Esophagus squamous epithelium (tissue), 5 donors: ENCODE results near the gene ZNF571. TPM values are rescaled to one million over a fixed set of nuclear protein-coding genes. Genes with fewer than 3 reads are reported as not detected.
A peak's percentile ranks its signal among the peaks of the same experiment; 100 is the strongest.

Source experiments
- DNase-seq: peaks from one replicate; lab custom pipeline; 2025; lab: John Stamatoyannopoulos, UW
- H3K27ac ChIP-seq, 4 donors: fragments of 200-600 bp; sonication (generic); one replicate each; pipeline ENCODE4 v1.5.1; 2016 to 2019; ENCODE audit warnings: mild to moderate bottlenecking in 1 of 4
- H3K27me3 ChIP-seq, 4 donors: fragments of 200-600 bp; sonication (generic); 1 replicate in 3 of 4; 2 replicates in 1 of 4; pipeline versions ENCODE4 v1.5.1 to v1.6.0; 2017 to 2021; ENCODE audit warnings: antibody characterized with exemption in 1 of 4
- H3K36me3 ChIP-seq, 3 donors: fragments of 200-600 bp; sonication (generic); one replicate each; pipeline ENCODE4 v1.5.1; 2016 to 2019
- H3K4me1 ChIP-seq, 3 donors: fragments of 200-600 bp; sonication (generic); one replicate each; pipeline ENCODE4 v1.5.1; 2017 to 2019
- H3K4me3 ChIP-seq, 4 donors: fragments of 200-600 bp; sonication (generic); 1 replicate in 3 of 4; 2 replicates in 1 of 4; pipeline ENCODE4 v1.5.1; 2016 to 2019; ENCODE audit warnings: mild to moderate bottlenecking in 2 of 4, moderate library complexity in 1 of 4
- H3K9me3 ChIP-seq, 3 donors: fragments of 200-600 bp; sonication (generic); one replicate each; pipeline ENCODE4 v1.5.1; 2016 to 2019
- CTCF ChIP-seq, 6 experiments: fragments of 450-650 bp in 4 of 6; fragments of 200-600 bp in 2 of 6; sonication (generic) in 2 of 6; IDR thresholded peaks; one replicate each; pipeline ENCODE4 v1.5.1; 2016 to 2019; ENCODE audit warnings: antibody characterized with exemption in 6 of 6, mild to moderate bottlenecking in 4 of 6, moderate library complexity in 4 of 6
- POLR2A ChIP-seq, 4 donors: fragments of 450-650 bp; IDR thresholded peaks; one replicate each; pipeline ENCODE4 v1.6.1; 2017; ENCODE audit warnings: antibody characterized with exemption in 4 of 4, mild to moderate bottlenecking in 4 of 4, moderate library complexity in 3 of 4
- WGBS, 2 donors: methylation state at CpG; one replicate each; pipeline ENCODE4 v1.1.5; 2018; 5-methylcytosine and 5-hydroxymethylcytosine counted together
- intact Hi-C: fragments of 100-400 bp; cut with DNase I; formaldehyde crosslinking; loops from one replicate; pipeline ENCODE4 v1.15.0; 2022
- total RNA-seq, 4 donors: library from RNA; depleted of rRNA; stranded (reverse); fragments of >200 nt; gene quantifications; one replicate each; pipeline ENCODE4 v1.1.0, GENCODE V29; 2016
- donor health status: DM: yes; HTN: yes; CAD: no.

Gene ZNF571
- 1 to 10 TPM in 3 of 4 donors, under 1 TPM in 1; 0.95 to 4.6 (median 2.1) TPM for total RNA-seq

GRCh38 chr19:37594304-37594981 is at the start of gene ZNF571, which contains the start of gene ZNF540:
TSS of gene ZNF571 (minus strand) at chr19:37594792. CDS start at chr19:37586676, 8,116 bp downstream.
TSS of gene ZNF540 (plus strand) at chr19:37594876. CDS start at chr19:37598448, 3,572 bp downstream.
- Histone ChIP-seq H3K4me1 (peaks cover 6 to 25% (median 8%) of the 10 kb centered on the region in 3 donors), H3K4me3 (peak within 1 kb of the TSS; percentile 65 to 79 (median 74)), H3K9me3 (peaks cover 0 to 23% (median 0%) of the 10 kb centered on the region in 3 donors), H3K27me3 (no peaks in the 10 kb centered on the region), H3K27ac (peak within 1 kb of the TSS; percentile 88 to 97 (median 95)), H3K36me3 (peaks cover 0 to 33% (median 0%) of the 10 kb centered on the region in 3 donors)
- DNase-seq = peak; percentile 56
- intact Hi-C loops = no loop called here
- 1% methylated on average over 13 of the region's 53 CpGs; no CpG with 5 or more reads in 1 of the 2 donors for WGBS, 2 donors
- TF ChIP-seq POLR2A (IDR thresholded peaks at IDR 0.05) (peak in 3 of 4 donors; percentile 44 to 65 (median 60)), CTCF (IDR thresholded peaks at IDR 0.05) (peak in 1 of 6 experiments; percentile 9)

- no peak overlapping the region for H3K4me3 ChIP-seq
- H3K27ac ChIP-seq = no peak overlapping the region
- intact Hi-C loops = no loop called here
- H3K36me3 ChIP-seq = peaks cover 0 to 58% (median 13%) of the 10 kb centered on the region in 3 donors
- DNase-seq = no peak
- no peak for TF ChIP-seq CTCF (IDR thresholded peaks at IDR 0.05)
- no peak for TF ChIP-seq POLR2A (IDR thresholded peaks at IDR 0.05)
- WGBS, 2 donors = 94 to 95% methylated on average over 11 of the region's 11 CpGs
- no peaks in the 10 kb centered on the region for H3K4me1 ChIP-seq
- peaks cover 6 to 99% (median 92%) of the 10 kb centered on the region in 3 donors for H3K9me3 ChIP-seq
- no peaks in the 10 kb centered on the region for H3K27me3 ChIP-seq
Observed at GRCh38 chr19:37635076-37636056, 40.8 kb upstream of the ZNF571 start.

- DNase-seq = peak; percentile 3
- peaks cover 0 to 21% (median 0%) of the 10 kb centered on the region in 3 donors for H3K9me3 ChIP-seq
- peaks cover 6 to 25% (median 8%) of the 10 kb centered on the region in 3 donors for H3K4me1 ChIP-seq
- WGBS, 2 donors = 0 to 2% methylated on average over 11 to 17 of the region's 20 CpGs
- intact Hi-C loops = no loop called here
- peak overlapping the region; percentile 88 to 97 (median 95) for H3K27ac ChIP-seq
- peaks cover 0 to 37% (median 0%) of the 10 kb centered on the region in 3 donors for H3K36me3 ChIP-seq
- peak overlapping the region; percentile 65 to 79 (median 74) for H3K4me3 ChIP-seq
- TF ChIP-seq POLR2A (IDR thresholded peaks at IDR 0.05) = no peak
- TF ChIP-seq CTCF (IDR thresholded peaks at IDR 0.05) = no peak
- no peaks in the 10 kb centered on the region for H3K27me3 ChIP-seq
Observed at GRCh38 chr19:37594982-37595382, 390 bp upstream of the ZNF571 start.

- peak overlapping the region; percentile 88 to 97 (median 95) for H3K27ac ChIP-seq
- peaks cover 6 to 25% (median 8%) of the 10 kb centered on the region in 3 donors for H3K4me1 ChIP-seq
- H3K4me3 ChIP-seq = peak overlapping the region; percentile 65 to 79 (median 74)
- WGBS, 2 donors = 3 to 6% methylated on average over 7 to 8 of the region's 9 CpGs
- no peak for DNase-seq
- TF ChIP-seq POLR2A (IDR thresholded peaks at IDR 0.05) (no peak), CTCF (IDR thresholded peaks at IDR 0.05) (no peak)
- intact Hi-C loops = no loop called here
- H3K27me3 ChIP-seq = no peaks in the 10 kb centered on the region
- H3K36me3 ChIP-seq = peaks cover 0 to 29% (median 0%) of the 10 kb centered on the region in 3 donors
- H3K9me3 ChIP-seq = peaks cover 0 to 25% (median 0%) of the 10 kb centered on the region in 3 donors
Observed at GRCh38 chr19:37593996-37594303, 642 bp downstream of the ZNF571 start.
